ENCODE measurements around the gene LMNTD1. TPM values are rescaled to one million over a fixed set of nuclear protein-coding genes. Genes with fewer than 3 reads are reported as not detected.
"Not testable (repeated sequence)": the region's sequence is repeated elsewhere in the genome, so short reads cannot be mapped to it uniquely, and the experiment has no call there.

Gene LMNTD1
- polyA plus RNA-seq, 4 donors: 0.12 to 0.17 TPM; not detected in 2

DNA sequence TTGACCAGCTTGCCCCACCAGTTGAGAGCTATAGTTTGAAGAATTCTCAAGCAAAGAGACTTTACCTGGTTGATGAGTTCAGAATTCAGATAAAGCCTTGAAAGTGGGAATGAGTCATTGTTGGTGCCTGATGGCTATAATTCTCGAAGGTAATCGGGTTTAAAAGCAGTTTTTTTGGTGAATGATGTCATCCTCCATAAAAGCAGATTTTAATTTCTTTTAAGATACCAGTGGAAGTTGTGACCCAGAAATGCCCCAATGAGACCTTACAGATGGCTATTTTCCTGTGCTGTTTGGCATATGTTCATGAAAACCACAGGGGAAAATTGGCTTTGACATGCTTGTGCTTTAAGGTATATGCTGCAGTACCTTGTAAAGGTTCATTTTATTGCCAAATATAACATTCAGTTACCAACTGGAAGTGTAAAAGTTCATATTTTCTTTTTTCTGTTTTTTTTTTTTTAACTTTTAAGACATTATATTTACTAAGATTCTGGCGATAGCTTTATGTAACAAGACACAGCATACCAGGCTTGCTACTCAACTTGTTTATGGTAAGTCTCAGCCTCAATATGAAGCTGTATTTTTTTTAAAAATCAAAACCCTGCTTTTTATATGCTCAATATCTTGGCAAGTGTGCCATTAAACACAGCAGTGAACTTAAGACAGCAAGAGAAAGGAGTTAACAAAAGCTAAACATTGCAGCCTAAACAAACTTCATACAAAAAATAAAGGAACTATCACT is 119.3 kb downstream of the LMNTD1 start:
- no peak for DNase-seq (ENCODE audit: low read depth in 4 of 4, low spot score in 3 of 4)

GRCh38 chr12:25433024-25433423 is 120.1 kb downstream of the LMNTD1 start:
- DNase-seq (ENCODE audit: low read depth in 4 of 4, low spot score in 3 of 4): no peak

GRCh38 chr12:25427337-25428249 is 125.5 kb downstream of the LMNTD1 start:
- DNase-seq (ENCODE audit: low read depth in 4 of 4, low spot score in 3 of 4): no peak

DNA sequence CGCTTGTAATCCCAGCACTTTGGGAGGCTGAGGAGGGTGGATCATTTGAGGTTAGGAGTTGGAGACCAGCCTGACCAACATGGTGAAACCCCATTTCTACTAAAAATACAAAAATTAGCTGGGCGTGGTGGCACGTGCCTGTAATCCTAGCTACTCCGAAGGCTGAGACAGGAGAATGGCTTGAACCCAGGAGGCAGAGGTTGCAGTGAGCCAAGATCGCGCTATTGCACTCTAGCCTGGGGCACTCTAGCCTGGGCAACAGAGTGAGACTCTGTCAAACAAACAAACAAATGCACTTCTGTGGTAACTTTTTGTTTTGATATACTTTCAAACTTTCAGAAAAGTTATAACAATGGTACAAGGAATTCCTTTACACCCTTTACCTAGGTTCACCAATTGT is 126.3 kb downstream of the LMNTD1 start:
- DNase-seq (ENCODE audit: low read depth in 4 of 4, low spot score in 3 of 4): not testable (repeated sequence)
